Fibroblast of pulmonary artery (primary cell): Measurements from ENCODE around the gene PTCH2.

Experiments used
- DNase-seq: peaks from one replicate; pipeline ENCODE4 v3.0.0-alpha.2; 2010; ENCODE audit warnings: low read depth
- H3K4me3 ChIP-seq: replicated peaks from 2 replicates; pipeline ENCODE4 v1.5.1; 2011; ENCODE audit warnings: low read depth, mild to moderate bottlenecking, control low read depth, low read length, moderate library complexity
- TF ChIP-seq, protein P1 (sequence below): IDR thresholded peaks from 2 replicates; pipeline ENCODE4 v1.5.1; 2011; ENCODE audit warnings: mild to moderate bottlenecking, control low read depth, low read length, inconsistent platforms; ENCODE audit errors: missing control alignments

The PTCH2 gene

GRCh38 chr1:44780583-44781121 lies 62.4 kb downstream of the PTCH2 start:
- H3K4me3 ChIP-seq, result no peak overlapping the region
- no peak for DNase-seq
- TF ChIP-seq, protein P1, sequence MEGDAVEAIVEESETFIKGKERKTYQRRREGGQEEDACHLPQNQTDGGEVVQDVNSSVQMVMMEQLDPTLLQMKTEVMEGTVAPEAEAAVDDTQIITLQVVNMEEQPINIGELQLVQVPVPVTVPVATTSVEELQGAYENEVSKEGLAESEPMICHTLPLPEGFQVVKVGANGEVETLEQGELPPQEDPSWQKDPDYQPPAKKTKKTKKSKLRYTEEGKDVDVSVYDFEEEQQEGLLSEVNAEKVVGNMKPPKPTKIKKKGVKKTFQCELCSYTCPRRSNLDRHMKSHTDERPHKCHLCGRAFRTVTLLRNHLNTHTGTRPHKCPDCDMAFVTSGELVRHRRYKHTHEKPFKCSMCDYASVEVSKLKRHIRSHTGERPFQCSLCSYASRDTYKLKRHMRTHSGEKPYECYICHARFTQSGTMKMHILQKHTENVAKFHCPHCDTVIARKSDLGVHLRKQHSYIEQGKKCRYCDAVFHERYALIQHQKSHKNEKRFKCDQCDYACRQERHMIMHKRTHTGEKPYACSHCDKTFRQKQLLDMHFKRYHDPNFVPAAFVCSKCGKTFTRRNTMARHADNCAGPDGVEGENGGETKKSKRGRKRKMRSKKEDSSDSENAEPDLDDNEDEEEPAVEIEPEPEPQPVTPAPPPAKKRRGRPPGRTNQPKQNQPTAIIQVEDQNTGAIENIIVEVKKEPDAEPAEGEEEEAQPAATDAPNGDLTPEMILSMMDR, result no peak

GRCh38 chr1:44778705-44779576 lies 64.1 kb downstream of the PTCH2 start:
- DNase-seq, result no peak
- no peak overlapping the region for H3K4me3 ChIP-seq
- TF ChIP-seq, protein P1, result no peak

- peak overlapping the region; percentile 95 for H3K4me3 ChIP-seq
- DNase-seq, result no peak
- TF ChIP-seq, protein P1, result no peak
Observed at GRCh38 chr1:44777969-44778635, 65.0 kb downstream of the PTCH2 start.

DNA sequence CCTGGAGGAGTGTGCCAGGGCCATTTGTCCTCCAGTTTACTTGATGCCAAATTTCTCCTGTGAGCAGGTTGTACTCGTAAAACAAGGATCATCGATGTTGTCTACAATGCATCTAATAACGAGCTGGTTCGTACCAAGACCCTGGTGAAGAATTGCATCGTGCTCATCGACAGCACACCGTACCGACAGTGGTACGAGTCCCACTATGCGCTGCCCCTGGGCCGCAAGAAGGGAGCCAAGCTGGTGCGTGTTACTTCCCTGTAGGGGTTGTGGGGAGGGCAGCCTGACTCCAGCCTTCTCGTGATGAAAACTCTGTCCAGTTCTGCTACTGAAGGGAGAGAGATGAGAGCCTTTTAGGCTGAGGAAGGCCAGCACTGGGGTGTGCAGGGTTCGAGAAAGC lies 65.5 kb downstream of the PTCH2 start:
- DNase-seq, result no peak
- H3K4me3 ChIP-seq, result peak overlapping the region; percentile 95
- TF ChIP-seq, protein P1, result no peak

DNA sequence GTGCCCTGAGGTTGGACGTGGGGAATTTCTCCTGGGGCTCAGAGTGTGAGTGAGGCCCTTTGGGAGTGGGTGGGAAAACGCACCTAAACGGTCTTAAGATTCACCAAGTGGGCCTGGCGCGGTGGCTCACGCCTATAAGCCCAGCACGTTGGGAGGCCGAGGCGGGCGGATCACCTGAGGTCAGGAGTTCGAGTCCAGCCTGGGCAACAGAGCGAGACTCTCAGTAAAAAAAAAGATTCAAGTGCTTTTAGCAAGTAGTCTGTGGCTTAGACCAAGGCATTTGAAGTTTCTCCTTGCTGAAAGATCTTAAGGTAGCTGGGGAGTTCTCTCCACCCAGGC lies 66.4 kb downstream of the PTCH2 start:
- TF ChIP-seq, protein P1, result no peak
- H3K4me3 ChIP-seq, result peak overlapping the region; percentile 95
- DNase-seq, result no peak

DNA sequence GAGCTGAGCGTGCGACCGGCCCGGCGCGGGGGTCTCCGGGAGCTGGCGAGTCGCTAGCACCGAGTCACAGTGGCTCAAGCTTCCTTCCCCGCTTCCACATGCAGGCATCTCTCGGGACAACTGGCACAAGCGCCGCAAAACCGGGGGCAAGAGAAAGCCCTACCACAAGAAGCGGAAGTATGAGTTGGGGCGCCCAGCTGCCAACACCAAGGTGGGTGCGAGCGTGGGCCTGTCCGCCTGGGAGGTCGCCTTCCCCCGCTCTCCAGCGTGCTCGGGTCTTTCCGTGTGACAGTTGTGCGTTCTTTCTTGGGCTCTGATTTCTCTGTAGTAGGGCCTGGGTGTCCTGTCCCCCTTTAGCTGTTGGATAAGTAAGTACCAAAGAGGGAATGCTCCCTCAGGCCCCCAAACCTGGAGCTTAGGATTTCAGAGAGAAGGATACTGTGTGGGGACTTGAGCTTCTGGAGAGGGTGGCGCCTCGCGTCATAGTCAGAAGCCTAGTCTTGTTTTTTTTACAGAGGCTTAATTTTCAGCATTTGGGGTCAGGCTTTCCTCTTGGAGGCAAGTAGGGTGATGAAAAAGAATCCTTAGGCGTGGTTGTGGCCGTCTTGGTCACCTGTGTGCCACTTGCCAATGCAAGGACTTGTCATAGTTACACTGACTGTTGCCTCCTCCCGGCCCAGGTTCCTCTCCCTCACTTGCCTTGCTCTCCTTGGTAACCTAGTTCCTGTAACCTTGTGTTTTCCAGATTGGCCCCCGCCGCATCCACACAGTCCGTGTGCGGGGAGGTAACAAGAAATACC lies 66.9 kb downstream of the PTCH2 start:
- peak overlapping the region; percentile 95 for H3K4me3 ChIP-seq
- TF ChIP-seq, protein P1, result no peak
- DNase-seq, result no peak
